Ammon's horn (tissue), 1 donor: ENCODE measurements around the gene INVS.

Source experiments
- DNase-seq: peaks from one replicate; pipeline ENCODE4 v3.0.0-alpha.2; 2016; ENCODE audit warnings: low spot score

The INVS gene

DNA sequence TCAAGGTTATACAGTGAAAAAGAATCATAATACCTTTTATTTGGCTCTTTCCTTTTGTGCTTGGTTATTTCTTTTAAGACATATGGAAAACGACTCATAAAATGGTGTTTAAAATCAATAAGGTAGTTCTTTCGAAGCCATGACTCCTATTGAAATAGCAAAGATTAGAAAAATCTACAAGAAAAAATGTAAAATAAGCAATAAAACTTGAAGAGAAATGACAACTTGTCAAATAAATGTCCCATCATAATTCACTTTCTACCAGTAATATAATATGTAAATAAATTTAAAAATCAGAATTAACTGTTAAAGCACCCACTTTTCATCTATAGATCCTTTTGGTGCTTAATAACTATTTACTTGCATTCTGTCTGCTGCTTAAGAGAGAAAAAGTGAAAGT lies 241.2 kb downstream of the INVS start:
- no peak for DNase-seq

DNA sequence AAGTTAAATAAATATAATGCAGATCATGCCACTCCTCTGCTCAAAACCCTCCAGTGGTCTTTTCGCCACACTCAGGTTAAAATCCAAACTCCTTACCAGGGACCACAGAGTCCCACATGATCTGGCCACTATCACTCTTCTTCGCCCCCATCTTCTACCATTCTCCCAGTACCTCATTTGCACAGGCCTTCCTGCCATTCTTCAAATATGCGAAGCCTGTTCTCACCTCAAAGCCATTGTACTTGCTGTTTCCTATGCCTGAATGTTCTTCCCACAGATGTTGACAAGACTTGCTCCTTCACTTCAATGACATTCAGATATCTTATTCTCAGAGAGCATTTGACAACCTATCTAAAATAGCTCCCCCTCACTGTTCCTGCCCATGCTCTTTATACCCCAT lies 242.8 kb downstream of the INVS start:
- no peak for DNase-seq

GRCh38 chr9:100346836-100347235 lies 247.8 kb downstream of the INVS start:
- DNase-seq = no peak

DNA sequence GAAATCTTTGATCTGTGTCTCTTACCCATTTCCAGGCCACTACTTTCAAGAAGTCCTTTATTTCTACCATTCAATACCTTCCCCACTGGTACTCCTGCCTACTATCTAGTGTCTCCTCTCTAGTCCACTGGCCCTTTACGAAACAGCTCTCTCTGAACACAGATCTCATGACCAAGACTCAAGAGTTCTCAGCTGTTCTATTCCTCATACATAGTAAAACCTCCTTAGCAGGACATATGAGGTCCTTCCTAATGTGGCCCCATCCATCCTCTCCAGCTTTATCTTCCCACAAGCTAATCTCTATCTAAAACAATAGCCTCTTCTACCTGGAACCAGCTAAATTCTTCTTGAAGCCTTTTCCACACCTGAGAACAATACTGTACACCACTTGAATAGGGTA lies 251.1 kb downstream of the INVS start:
- DNase-seq = no peak
